Choroid plexus epithelial cell (primary cell): ENCODE measurements around the gene CCDC157.

Experiments
- DNase-seq: peaks from one replicate; pipeline ENCODE4 v3.0.0-alpha.2; 2010; ENCODE audit warnings: low read depth
- H3K4me3 ChIP-seq: 2 replicates; pipeline ENCODE4 v1.5.1; 2011; ENCODE audit warnings: low read depth, mild to moderate bottlenecking, control low read depth, low read length, moderate library complexity
- TF ChIP-seq, protein P1 (sequence below): conservative IDR thresholded peaks from 2 replicates; pipeline ENCODE4 v1.5.1; 2011; ENCODE audit warnings: low read depth, mild to moderate bottlenecking, control low read depth, inconsistent platforms, low read length, moderate library complexity

The CCDC157 gene

DNA sequence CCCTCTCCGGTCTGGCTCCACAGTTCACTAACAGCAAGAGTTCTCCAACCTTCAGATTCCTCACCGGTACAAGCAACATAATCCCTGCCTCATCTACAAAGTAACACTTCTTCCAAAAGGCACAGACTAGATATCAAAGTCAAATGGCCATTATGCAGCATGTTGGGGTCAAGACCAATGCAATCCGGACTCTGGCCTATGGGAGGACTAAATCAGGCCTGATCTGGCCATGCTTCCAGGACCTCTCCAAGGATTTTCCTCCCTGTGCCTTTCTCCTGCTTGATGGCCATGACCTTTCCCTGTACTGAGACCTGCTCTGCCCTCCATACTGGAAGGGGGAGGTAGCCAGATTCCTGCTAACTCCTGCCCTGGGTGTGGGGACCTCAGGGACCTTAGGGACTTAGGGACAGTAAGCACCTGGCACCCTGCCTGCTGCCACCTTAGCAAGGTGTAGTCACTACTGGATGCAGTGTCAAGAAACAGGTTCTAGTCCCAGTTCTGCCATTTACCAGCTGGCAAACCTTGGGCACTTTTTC lies 36.7 kb upstream of the CCDC157 start:
- no peak overlapping the region for H3K4me3 ChIP-seq
- TF ChIP-seq, protein P1, sequence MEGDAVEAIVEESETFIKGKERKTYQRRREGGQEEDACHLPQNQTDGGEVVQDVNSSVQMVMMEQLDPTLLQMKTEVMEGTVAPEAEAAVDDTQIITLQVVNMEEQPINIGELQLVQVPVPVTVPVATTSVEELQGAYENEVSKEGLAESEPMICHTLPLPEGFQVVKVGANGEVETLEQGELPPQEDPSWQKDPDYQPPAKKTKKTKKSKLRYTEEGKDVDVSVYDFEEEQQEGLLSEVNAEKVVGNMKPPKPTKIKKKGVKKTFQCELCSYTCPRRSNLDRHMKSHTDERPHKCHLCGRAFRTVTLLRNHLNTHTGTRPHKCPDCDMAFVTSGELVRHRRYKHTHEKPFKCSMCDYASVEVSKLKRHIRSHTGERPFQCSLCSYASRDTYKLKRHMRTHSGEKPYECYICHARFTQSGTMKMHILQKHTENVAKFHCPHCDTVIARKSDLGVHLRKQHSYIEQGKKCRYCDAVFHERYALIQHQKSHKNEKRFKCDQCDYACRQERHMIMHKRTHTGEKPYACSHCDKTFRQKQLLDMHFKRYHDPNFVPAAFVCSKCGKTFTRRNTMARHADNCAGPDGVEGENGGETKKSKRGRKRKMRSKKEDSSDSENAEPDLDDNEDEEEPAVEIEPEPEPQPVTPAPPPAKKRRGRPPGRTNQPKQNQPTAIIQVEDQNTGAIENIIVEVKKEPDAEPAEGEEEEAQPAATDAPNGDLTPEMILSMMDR: no peak
- DNase-seq: no peak

- H3K4me3 ChIP-seq: no peak overlapping the region
- TF ChIP-seq, protein P1: no peak
- no peak for DNase-seq
These were observed 35.3 kb upstream of the CCDC157 start for GRCh38 chr22:30321461-30321860.

DNA sequence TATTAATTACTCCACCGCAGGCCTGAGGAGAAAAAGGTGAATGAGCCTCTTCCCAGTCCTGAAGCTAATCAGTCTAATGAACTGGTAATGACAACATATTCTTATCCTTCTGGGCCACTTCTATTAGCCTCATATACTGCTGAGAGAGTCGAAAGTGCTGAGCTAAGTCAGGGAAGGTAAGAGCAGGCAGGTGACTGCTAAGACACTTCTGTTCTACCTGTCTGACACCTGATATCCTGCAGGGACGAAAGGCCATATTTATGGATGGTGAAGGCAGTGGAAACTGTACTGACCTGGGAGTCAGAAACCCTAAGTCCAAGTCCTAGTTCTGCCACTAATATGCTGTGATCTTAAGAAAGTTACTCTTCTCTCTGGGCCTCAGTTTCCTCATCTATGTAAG lies 33.6 kb upstream of the CCDC157 start:
- no peak overlapping the region for H3K4me3 ChIP-seq
- DNase-seq: no peak
- TF ChIP-seq, protein P1: no peak

- peak overlapping the region; percentile 5 for H3K4me3 ChIP-seq
- no peak for DNase-seq
- TF ChIP-seq, protein P1: no peak
These were observed 32.6 kb upstream of the CCDC157 start for GRCh38 chr22:30324014-30324730.

- TF ChIP-seq, protein P1: no peak
- peak overlapping the region; percentile 86 for H3K4me3 ChIP-seq
- peak; percentile 82 for DNase-seq
These were observed 31.6 kb upstream of the CCDC157 start for GRCh38 chr22:30325065-30325720.

- TF ChIP-seq, protein P1: no peak
- peak overlapping the region; percentile 86 for H3K4me3 ChIP-seq
- DNase-seq: no peak
These were observed 31.0 kb upstream of the CCDC157 start for GRCh38 chr22:30325724-30326254.
